ENCODE measurements around the gene MAPK1. TPM values are rescaled to one million over a fixed set of nuclear protein-coding genes. Genes with fewer than 3 reads are reported as not detected.

The MAPK1 gene
- total RNA-seq, 1 experiment from 2014 or later = 90.3 TPM

DNA sequence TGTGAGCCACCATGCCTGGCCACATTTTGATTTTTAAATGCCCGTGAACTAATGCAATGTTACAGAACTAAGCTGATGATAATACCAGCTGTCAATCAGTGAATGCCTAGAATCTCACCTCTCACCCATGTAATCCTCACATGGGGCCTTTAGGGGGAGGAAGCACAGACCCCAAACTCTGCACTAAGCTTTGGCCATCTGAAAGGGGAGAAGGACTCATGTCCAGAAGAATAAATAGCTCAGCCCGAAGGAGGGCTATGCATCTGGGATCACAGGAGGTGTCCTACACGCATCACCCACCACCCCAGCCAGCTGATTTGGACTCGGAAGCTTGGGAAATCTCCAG, 95.8 kb downstream of the MAPK1 start:
- Histone ChIP-seq H3K4ac (ENCODE audit: low read depth, low read length) (no peak overlapping the region), H3K27me3 (ENCODE audit: insufficient read depth, low read length) (no peaks in the 10 kb centered on the region), H3K14ac (ENCODE audit: insufficient read depth, low read length) (no peak overlapping the region), H3K79me1 (ENCODE audit: insufficient read depth, low read depth, low read length, poor library complexity, severe bottlenecking) (no peaks in the 10 kb centered on the region), H3K9me3 (ENCODE audit: control insufficient read depth, low read depth, low read length) (no peaks in the 10 kb centered on the region), H4K20me1 (ENCODE audit: control insufficient read depth, insufficient read depth, insufficient read length) (no peaks in the 10 kb centered on the region), H3K23ac (ENCODE audit: insufficient read length, low read depth, low read length) (no peak overlapping the region), H4K8ac (replicated peaks; ENCODE audit: insufficient read length, low read depth, low read length) (no peak overlapping the region), H3K27ac (ENCODE audit: insufficient read length, low read depth, low read length) (no peak overlapping the region), H3K4me1 (ENCODE audit: insufficient read depth, low read length) (no peaks in the 10 kb centered on the region), H4K91ac (ENCODE audit: insufficient read length, low read depth, low read length) (no peak overlapping the region), H2BK5ac (ENCODE audit: insufficient read length, low read length) (no peak overlapping the region), H3K23me2 (ENCODE audit: insufficient read length, low read depth, low read length, poor library complexity, severe bottlenecking) (no peaks in the 10 kb centered on the region), H2BK12ac (ENCODE audit: insufficient read length, low read depth, low read length) (no peak overlapping the region), H2AFZ (ENCODE audit: low read length) (no peak overlapping the region), H2BK120ac (ENCODE audit: low read depth, low read length, poor library complexity, severe bottlenecking) (no peak overlapping the region), H2BK15ac (ENCODE audit: low read depth, low read length) (no peak overlapping the region), H3K56ac (ENCODE audit: insufficient read length, low read depth, low read length) (no peak overlapping the region), H3K79me2 (ENCODE audit: insufficient read depth, low read length) (no peaks in the 10 kb centered on the region), H2BK20ac (ENCODE audit: low read depth, low read length, poor library complexity, severe bottlenecking) (no peak overlapping the region), H2AK5ac (ENCODE audit: insufficient read length, low read length) (no peak overlapping the region), H3K9ac (ENCODE audit: extremely low read depth, insufficient read length, low read length) (no peak overlapping the region), H3K4me2 (ENCODE audit: insufficient read depth, insufficient read length, low read length) (no peak overlapping the region), H3K18ac (ENCODE audit: insufficient read length, low read depth, low read length) (no peak overlapping the region), H3T11ph (ENCODE audit: low read length) (no peak overlapping the region), H4K5ac (ENCODE audit: insufficient read length, low read depth, low read length) (no peak overlapping the region)
- Mint-ChIP-seq H3K36me3 (ENCODE audit: insufficient read depth in 1 of 3, low read depth in 3 of 3) (peaks cover 45 to 77% (median 74%) of the 10 kb centered on the region in 3 experiments; a peak in 6 of 7 replicates), H3K27ac (no peak overlapping the region; a peak in 1 of 7 replicates), H3K9me3 (no peaks in the 10 kb centered on the region), H3K4me3 (no peak overlapping the region), H3K4me1 (no peaks in the 10 kb centered on the region), H3K27me3 (ENCODE audit: low read depth) (no peaks in the 10 kb centered on the region)
- no CpG with 5 or more reads among the region's 4 CpGs for WGBS (ENCODE audit: extremely low coverage, insufficient read length, low lambda C conversion rate)
- DNase-seq = no peak
- TF ChIP-seq, protein P1, sequence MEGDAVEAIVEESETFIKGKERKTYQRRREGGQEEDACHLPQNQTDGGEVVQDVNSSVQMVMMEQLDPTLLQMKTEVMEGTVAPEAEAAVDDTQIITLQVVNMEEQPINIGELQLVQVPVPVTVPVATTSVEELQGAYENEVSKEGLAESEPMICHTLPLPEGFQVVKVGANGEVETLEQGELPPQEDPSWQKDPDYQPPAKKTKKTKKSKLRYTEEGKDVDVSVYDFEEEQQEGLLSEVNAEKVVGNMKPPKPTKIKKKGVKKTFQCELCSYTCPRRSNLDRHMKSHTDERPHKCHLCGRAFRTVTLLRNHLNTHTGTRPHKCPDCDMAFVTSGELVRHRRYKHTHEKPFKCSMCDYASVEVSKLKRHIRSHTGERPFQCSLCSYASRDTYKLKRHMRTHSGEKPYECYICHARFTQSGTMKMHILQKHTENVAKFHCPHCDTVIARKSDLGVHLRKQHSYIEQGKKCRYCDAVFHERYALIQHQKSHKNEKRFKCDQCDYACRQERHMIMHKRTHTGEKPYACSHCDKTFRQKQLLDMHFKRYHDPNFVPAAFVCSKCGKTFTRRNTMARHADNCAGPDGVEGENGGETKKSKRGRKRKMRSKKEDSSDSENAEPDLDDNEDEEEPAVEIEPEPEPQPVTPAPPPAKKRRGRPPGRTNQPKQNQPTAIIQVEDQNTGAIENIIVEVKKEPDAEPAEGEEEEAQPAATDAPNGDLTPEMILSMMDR (conservative IDR thresholded peaks at IDR 0.05) = no peak

Data from H9 (cell line).